Measurements from ENCODE around the gene RALGPS1. TPM values are rescaled to one million over a fixed set of nuclear protein-coding genes. Genes with fewer than 3 reads are reported as not detected.

RALGPS1 gene
- total RNA-seq, 6 donors from 2014 or later = 12.3 to 52.4 (median 17.1) TPM

DNA sequence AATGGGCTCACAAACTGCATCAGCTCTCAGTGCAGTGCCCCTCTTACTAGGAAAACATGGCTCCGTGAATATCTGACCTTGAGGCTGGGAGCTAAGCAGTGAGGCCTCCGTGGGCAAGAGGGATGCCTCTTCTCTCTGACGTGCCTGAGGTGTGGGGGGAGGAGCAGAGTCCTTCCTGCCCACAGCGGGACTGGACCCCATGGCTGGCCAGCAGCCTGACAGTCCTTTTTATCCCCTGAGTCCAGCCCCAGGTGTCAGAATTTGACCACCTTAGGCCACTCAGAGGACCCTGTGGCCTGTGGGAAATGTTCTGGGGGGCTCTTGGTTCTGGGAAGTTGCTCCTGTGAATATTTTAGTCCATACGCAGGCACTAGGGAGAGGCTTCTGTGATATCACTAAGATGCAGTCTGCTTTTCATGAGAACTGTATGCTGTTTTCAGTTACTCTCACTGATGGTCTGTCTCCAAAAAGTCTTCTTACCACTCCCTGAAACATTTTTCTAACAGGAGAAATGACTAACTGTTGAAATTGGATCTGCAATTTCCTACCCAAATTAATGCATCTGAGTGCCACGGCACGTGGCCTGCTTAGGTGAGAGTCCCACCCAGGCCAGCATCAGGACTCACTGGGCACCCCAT, 184.5 kb downstream of the RALGPS1 start:
- peaks cover 0 to 4% (median 0%) of the 10 kb centered on the region in 4 donors for H3K36me3 ChIP-seq
- WGBS, 2 donors = 85 to 92% methylated on average over 3 to 7 of the region's 7 CpGs
- DNase-seq = no peak
- ATAC-seq (ENCODE audit: low FRiP score in 2 of 2) = no peak
- H3K4me1 ChIP-seq = peaks cover 0 to 6% (median 3%) of the 10 kb centered on the region in 4 donors
- no peaks in the 10 kb centered on the region for H3K27me3 ChIP-seq
- H3K9me3 ChIP-seq = no peaks in the 10 kb centered on the region
- H3K4me3 ChIP-seq = no peak overlapping the region
- TF ChIP-seq, protein P1, sequence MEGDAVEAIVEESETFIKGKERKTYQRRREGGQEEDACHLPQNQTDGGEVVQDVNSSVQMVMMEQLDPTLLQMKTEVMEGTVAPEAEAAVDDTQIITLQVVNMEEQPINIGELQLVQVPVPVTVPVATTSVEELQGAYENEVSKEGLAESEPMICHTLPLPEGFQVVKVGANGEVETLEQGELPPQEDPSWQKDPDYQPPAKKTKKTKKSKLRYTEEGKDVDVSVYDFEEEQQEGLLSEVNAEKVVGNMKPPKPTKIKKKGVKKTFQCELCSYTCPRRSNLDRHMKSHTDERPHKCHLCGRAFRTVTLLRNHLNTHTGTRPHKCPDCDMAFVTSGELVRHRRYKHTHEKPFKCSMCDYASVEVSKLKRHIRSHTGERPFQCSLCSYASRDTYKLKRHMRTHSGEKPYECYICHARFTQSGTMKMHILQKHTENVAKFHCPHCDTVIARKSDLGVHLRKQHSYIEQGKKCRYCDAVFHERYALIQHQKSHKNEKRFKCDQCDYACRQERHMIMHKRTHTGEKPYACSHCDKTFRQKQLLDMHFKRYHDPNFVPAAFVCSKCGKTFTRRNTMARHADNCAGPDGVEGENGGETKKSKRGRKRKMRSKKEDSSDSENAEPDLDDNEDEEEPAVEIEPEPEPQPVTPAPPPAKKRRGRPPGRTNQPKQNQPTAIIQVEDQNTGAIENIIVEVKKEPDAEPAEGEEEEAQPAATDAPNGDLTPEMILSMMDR (IDR thresholded peaks at IDR 0.05) = no peak
- TF ChIP-seq POLR2AphosphoS5 (IDR thresholded peaks at IDR 0.05) (no peak), EP300 (IDR thresholded peaks at IDR 0.05) (no peak)
- H3K27ac ChIP-seq = no peak overlapping the region

DNA sequence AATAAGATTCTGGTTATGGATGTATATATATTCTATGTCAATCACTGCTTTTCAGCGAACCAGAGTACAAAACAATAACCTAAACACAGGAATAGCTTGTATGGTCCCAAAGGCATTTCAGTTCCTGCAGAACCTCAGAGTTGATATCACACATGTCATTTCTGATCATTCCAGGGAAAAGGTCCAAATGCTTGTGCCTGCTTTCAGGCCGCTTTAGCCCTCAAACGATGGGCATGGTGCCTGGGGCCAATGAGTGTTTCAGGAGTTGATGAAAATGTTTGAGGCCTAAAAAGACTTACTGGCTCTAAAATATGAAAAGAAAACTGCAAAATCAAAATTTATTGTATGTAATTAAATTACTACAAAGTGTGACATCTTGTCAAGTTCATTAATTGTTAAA, 185.1 kb downstream of the RALGPS1 start:
- no peak overlapping the region for H3K27ac ChIP-seq
- H3K4me1 ChIP-seq = peaks cover 0 to 6% (median 3%) of the 10 kb centered on the region in 4 donors
- no peaks in the 10 kb centered on the region for H3K9me3 ChIP-seq
- ATAC-seq (ENCODE audit: low FRiP score in 2 of 2) = no peak
- DNase-seq = no peak
- H3K27me3 ChIP-seq = no peaks in the 10 kb centered on the region
- H3K4me3 ChIP-seq = no peak overlapping the region
- TF ChIP-seq, protein P1 (IDR thresholded peaks at IDR 0.05) = no peak
- 87 to 88% methylated on average over 3 of the region's 3 CpGs for WGBS, 2 donors
- peaks cover 0 to 4% (median 0%) of the 10 kb centered on the region in 4 donors for H3K36me3 ChIP-seq

DNA sequence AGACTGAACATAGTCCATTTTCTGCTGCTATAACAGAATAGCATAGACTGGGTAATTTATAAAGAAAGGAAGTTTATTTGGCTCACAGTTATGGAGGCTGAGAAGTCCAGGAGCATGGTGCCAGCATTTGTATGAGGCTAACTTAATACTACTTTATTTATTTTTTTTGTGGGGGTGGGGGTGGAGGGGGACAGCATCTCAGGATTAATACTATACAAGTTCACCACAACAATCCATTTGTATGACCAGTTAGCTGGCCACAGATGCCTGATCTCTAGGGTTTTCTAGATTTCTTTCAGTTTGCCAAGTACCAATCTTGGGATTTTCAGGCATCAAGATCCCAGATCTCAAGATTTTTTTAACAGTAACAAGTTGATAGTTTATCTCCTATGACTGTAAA, 187.6 kb downstream of the RALGPS1 start:
- Histone ChIP-seq H3K4me1 (peaks cover 0 to 6% (median 3%) of the 10 kb centered on the region in 4 donors), H3K4me3 (no peak overlapping the region), H3K36me3 (peaks cover 0 to 4% (median 0%) of the 10 kb centered on the region in 4 donors), H3K27me3 (no peaks in the 10 kb centered on the region), H3K27ac (no peak overlapping the region), H3K9me3 (no peaks in the 10 kb centered on the region)
- ATAC-seq (ENCODE audit: low FRiP score in 2 of 2) (no peak), DNase-seq (no peak)
- TF ChIP-seq POLR2AphosphoS5 (IDR thresholded peaks at IDR 0.05) = no peak
- TF ChIP-seq, protein P1 (IDR thresholded peaks at IDR 0.05) = no peak
- TF ChIP-seq POLR2A (IDR thresholded peaks at IDR 0.05) = no peak

DNA sequence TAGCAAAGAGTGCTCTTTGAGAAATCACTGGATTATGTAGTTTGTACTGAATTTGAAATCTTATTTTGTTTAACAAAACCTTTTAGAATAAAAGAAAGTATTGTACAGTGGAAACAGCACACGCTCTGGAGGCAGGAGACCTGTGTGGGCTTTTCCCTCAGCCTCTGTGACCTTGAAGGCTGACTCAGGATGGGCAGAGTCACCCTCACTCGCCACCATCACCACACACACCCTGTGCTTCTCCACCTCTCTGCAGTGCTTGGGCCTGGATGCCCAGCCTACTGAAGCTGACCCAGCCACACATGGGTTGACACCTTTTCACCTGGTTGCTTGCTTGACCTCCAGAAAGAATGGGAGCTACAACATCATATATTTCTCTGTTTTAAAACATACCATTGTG, 188.2 kb downstream of the RALGPS1 start:
- Histone ChIP-seq H3K36me3 (peaks cover 0 to 5% (median 0%) of the 10 kb centered on the region in 4 donors), H3K4me1 (peaks cover 0 to 10% (median 3%) of the 10 kb centered on the region in 4 donors), H3K27me3 (no peaks in the 10 kb centered on the region), H3K4me3 (no peak overlapping the region), H3K9me3 (no peaks in the 10 kb centered on the region), H3K27ac (no peak overlapping the region)
- no peak for TF ChIP-seq EP300 (IDR thresholded peaks at IDR 0.05)
- TF ChIP-seq POLR2A (IDR thresholded peaks at IDR 0.05) = no peak
- no peak for TF ChIP-seq POLR2AphosphoS5 (IDR thresholded peaks at IDR 0.05)
- TF ChIP-seq, protein P1 (IDR thresholded peaks at IDR 0.05) = no peak
- ATAC-seq (ENCODE audit: low FRiP score in 2 of 2) (no peak), DNase-seq (no peak)
- WGBS, 2 donors = 97 to 100% methylated on average over 2 of the region's 2 CpGs
